ENCODE data around the gene CYP2J2. TPM values are rescaled to one million over a fixed set of nuclear protein-coding genes. Genes with fewer than 3 reads are reported as not detected.
A peak's percentile ranks its signal among the peaks of the same experiment; 100 is the strongest.

Gene CYP2J2
- total and polyA plus RNA-seq, 2 donors (not counting 3 experiments of a cell fraction or from before 2014, with no cell fraction given) = 0.06 to 0.27 TPM

DNA sequence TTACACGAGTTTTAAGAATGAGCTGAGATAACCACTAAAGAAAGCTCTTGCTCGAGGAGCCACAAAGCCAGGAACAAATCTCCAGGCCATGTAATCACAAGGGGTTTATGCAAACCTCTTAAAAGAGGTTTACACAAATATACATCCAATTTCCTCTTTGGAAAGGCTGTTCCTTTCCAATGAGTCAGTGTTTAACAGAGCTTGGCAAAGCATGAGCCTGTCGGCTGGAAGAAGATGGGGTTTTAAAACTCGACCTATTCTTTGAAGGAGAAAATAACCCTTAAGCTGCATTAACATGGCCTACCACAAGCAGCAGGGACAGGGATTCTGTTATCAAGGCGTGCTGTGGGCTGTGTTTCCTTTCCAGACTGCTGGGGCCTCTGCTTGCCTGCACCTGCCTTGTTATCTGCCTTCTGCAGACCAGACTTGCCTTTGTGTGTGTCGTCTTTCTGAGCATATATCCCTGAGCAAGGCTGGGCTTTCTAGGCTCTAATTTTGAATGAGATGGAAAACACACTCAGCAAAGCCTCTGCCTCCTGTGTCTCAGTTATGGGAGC lies 40.6 kb upstream of the CYP2J2 start:
- DNase-seq (ENCODE audit: low read depth, low spot score) (peak; percentile 51), FAIRE-seq (no peak)
- CTCF ChIA-PET = interaction anchor here (1.1 to 5.0 kb wide), 5 partner anchors 7 to 1886 kb away, joined by 4 to 23 read pairs (median 10); no protein-coding TSS in a partner anchor
- BruUV-seq (replicated peaks) = no TSS peak
- H3K4me2 ChIP-seq (ENCODE audit: insufficient read depth, low read length) = no peak overlapping the region
- no peaks in the 10 kb centered on the region for H4K20me1 ChIP-seq (replicated peaks; ENCODE audit: control insufficient read depth, extremely low read depth, insufficient read depth, low read length)
- H3K9me1 ChIP-seq (replicated peaks; ENCODE audit: control insufficient read depth, extremely low read depth, insufficient read depth, low read length) = no peaks in the 10 kb centered on the region
- H3K9me3 ChIP-seq (replicated peaks; ENCODE audit: control insufficient read depth, insufficient read depth, low read length) = no peaks in the 10 kb centered on the region
- TF ChIP-seq POLR2A (IDR thresholded peaks at IDR 0.05; ENCODE audit: low read depth, low read length) (no peak), FOS (IDR thresholded peaks at IDR 0.05; ENCODE audit: borderline replicate concordance, insufficient read depth, low read length) (no peak), JUN (IDR thresholded peaks at IDR 0.05; ENCODE audit: borderline replicate concordance, insufficient read depth, insufficient read length, low read depth) (no peak), POLR2AphosphoS5 (IDR thresholded peaks at IDR 0.05; ENCODE audit: insufficient read depth, low read depth, low read length) (no peak), MYC (IDR thresholded peaks at IDR 0.05; ENCODE audit: low read depth, low read length) (no peak), EZH2 (IDR thresholded peaks at IDR 0.05; ENCODE audit: borderline replicate concordance, low read depth, low read length, severe bottlenecking) (no peak), GATA2 (IDR thresholded peaks at IDR 0.05; ENCODE audit: insufficient read depth, insufficient read length, low read depth, low read length) (no peak)
- TF ChIP-seq, protein P1, sequence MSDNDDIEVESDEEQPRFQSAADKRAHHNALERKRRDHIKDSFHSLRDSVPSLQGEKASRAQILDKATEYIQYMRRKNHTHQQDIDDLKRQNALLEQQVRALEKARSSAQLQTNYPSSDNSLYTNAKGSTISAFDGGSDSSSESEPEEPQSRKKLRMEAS (IDR thresholded peaks at IDR 0.05; ENCODE audit: insufficient read depth, insufficient read length) = no peak
- TF ChIP-seq, protein P2, sequence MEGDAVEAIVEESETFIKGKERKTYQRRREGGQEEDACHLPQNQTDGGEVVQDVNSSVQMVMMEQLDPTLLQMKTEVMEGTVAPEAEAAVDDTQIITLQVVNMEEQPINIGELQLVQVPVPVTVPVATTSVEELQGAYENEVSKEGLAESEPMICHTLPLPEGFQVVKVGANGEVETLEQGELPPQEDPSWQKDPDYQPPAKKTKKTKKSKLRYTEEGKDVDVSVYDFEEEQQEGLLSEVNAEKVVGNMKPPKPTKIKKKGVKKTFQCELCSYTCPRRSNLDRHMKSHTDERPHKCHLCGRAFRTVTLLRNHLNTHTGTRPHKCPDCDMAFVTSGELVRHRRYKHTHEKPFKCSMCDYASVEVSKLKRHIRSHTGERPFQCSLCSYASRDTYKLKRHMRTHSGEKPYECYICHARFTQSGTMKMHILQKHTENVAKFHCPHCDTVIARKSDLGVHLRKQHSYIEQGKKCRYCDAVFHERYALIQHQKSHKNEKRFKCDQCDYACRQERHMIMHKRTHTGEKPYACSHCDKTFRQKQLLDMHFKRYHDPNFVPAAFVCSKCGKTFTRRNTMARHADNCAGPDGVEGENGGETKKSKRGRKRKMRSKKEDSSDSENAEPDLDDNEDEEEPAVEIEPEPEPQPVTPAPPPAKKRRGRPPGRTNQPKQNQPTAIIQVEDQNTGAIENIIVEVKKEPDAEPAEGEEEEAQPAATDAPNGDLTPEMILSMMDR (IDR thresholded peaks at IDR 0.05; ENCODE audit: extremely low read depth in 1 of 2, insufficient read depth in 1 of 2, low read depth in 1 of 2, low read length in 2 of 2) = no peak
- dilution Hi-C loops (cut with MboI; ENCODE audit: extremely low pct_ligation_motif_present, low sequenced_read_pairs) = no loop called here
- H3K36me3 ChIP-seq (ENCODE audit: control insufficient read depth in 2 of 2, extremely low read depth in 1 of 2, insufficient read depth in 2 of 2, low read length in 2 of 2) = no peaks in the 10 kb centered on the region
- H3K27me3 ChIP-seq (ENCODE audit: control insufficient read depth in 2 of 2, insufficient read depth in 2 of 2, low read length in 2 of 2) = peaks cover 0 to 4% of the 10 kb centered on the region in 2 experiments
- no peak overlapping the region for H2AFZ ChIP-seq (ENCODE audit: low read depth, low read length)
- no peaks in the 10 kb centered on the region for H3K79me2 ChIP-seq (ENCODE audit: control insufficient read depth, insufficient read depth, low read length)
- no peak overlapping the region for H3K9ac ChIP-seq (replicated peaks; ENCODE audit: extremely low read depth, insufficient read depth, low read length)
- peaks cover 2% of the 10 kb centered on the region for H3K4me1 ChIP-seq (ENCODE audit: control insufficient read depth, extremely low read depth, insufficient read depth, low read length)
- POLR2A ChIA-PET = no interaction called here
- no peak overlapping the region for H3K27ac ChIP-seq (ENCODE audit: insufficient read depth, low read depth, low read length)
- no peak overlapping the region for H3K4me3 ChIP-seq (replicated peaks in 1 of 3; ENCODE audit: insufficient read depth in 1 of 3, low read depth in 1 of 3, low read length in 3 of 3)
- intact Hi-C loops (cut with micrococcal nuclease) = no loop called here

All from endothelial cell of umbilical vein (primary cell).